ENCODE results near the gene RAPGEF4. TPM values are rescaled to one million over a fixed set of nuclear protein-coding genes. Genes with fewer than 3 reads are reported as not detected.

Gene RAPGEF4
- total RNA-seq, 1 donor from 2014 or later, result 9.3 TPM

- intact Hi-C loops (cut with DNase I), result no loop called here
- ATAC-seq (no peak), DNase-seq (ENCODE audit: low spot score) (no peak)
Measured at GRCh38 chr2:172845028-172845630, 109.5 kb downstream of the RAPGEF4 start.

- DNase-seq (ENCODE audit: low spot score), result no peak
- no peak for ATAC-seq
- intact Hi-C loops (cut with DNase I), result no loop called here
Measured at GRCh38 chr2:172846551-172846950, 110.9 kb downstream of the RAPGEF4 start.

- intact Hi-C loops (cut with DNase I), result no loop called here
- DNase-seq (ENCODE audit: low spot score) (no peak), ATAC-seq (no peak)
Measured at GRCh38 chr2:172847188-172847587, 111.5 kb downstream of the RAPGEF4 start.

GRCh38 chr2:172848519-172848918, 112.9 kb downstream of the RAPGEF4 start:
- ATAC-seq, result no peak
- intact Hi-C loops (cut with DNase I), result no loop called here
- DNase-seq (ENCODE audit: low spot score), result no peak

- DNase-seq (ENCODE audit: low spot score) (no peak), ATAC-seq (no peak)
- intact Hi-C loops (cut with DNase I), result no loop called here
Measured at GRCh38 chr2:172849519-172850217, 114.0 kb downstream of the RAPGEF4 start.

GRCh38 chr2:172855588-172855987, 119.9 kb downstream of the RAPGEF4 start:
- ATAC-seq (no peak), DNase-seq (ENCODE audit: low spot score) (no peak)
- intact Hi-C loops (cut with DNase I), result no loop called here

- DNase-seq (ENCODE audit: low spot score), result no peak
- no peak for ATAC-seq
- intact Hi-C loops (cut with DNase I), result no loop called here
Measured at GRCh38 chr2:172856606-172857005, 121.0 kb downstream of the RAPGEF4 start.

GRCh38 chr2:172858473-172858745, 122.8 kb downstream of the RAPGEF4 start:
- no peak for DNase-seq (ENCODE audit: low spot score)
- intact Hi-C loops (cut with DNase I), result no loop called here
- no peak for ATAC-seq

GRCh38 chr2:172859581-172860335, 124.1 kb downstream of the RAPGEF4 start:
- intact Hi-C loops (cut with DNase I), result no loop called here
- ATAC-seq (peak; percentile 53), DNase-seq (ENCODE audit: low spot score) (no peak)

GRCh38 chr2:172860336-172860707, 124.7 kb downstream of the RAPGEF4 start:
- DNase-seq (ENCODE audit: low spot score) (no peak), ATAC-seq (no peak)
- intact Hi-C loops (cut with DNase I), result no loop called here

GRCh38 chr2:172861098-172861497, 125.5 kb downstream of the RAPGEF4 start:
- intact Hi-C loops (cut with DNase I), result no loop called here
- DNase-seq (ENCODE audit: low spot score) (no peak), ATAC-seq (no peak)

GRCh38 chr2:172861656-172862476, 126.2 kb downstream of the RAPGEF4 start:
- intact Hi-C loops (cut with DNase I), result no loop called here
- no peak for DNase-seq (ENCODE audit: low spot score)
- no peak for ATAC-seq

GRCh38 chr2:172863341-172863740, 127.7 kb downstream of the RAPGEF4 start:
- no peak for ATAC-seq
- intact Hi-C loops (cut with DNase I), result no loop called here
- no peak for DNase-seq (ENCODE audit: low spot score)

- DNase-seq (ENCODE audit: low spot score) (peak; percentile 74), ATAC-seq (peak; percentile 73)
- intact Hi-C loops (cut with DNase I), result no loop called here
Measured at GRCh38 chr2:172864182-172864581, 128.5 kb downstream of the RAPGEF4 start.

- intact Hi-C loops (cut with DNase I), result no loop called here
- ATAC-seq (no peak), DNase-seq (ENCODE audit: low spot score) (no peak)
Measured at GRCh38 chr2:172865422-172865821, 129.8 kb downstream of the RAPGEF4 start.

GRCh38 chr2:172869861-172870260, 134.2 kb downstream of the RAPGEF4 start:
- intact Hi-C loops (cut with DNase I), result no loop called here
- no peak for DNase-seq (ENCODE audit: low spot score)
- no peak for ATAC-seq

- ATAC-seq, result no peak
- DNase-seq (ENCODE audit: low spot score), result no peak
- intact Hi-C loops (cut with DNase I), result no loop called here
Measured at GRCh38 chr2:172870396-172870795, 134.8 kb downstream of the RAPGEF4 start.

- ATAC-seq, result no peak
- intact Hi-C loops (cut with DNase I), result no loop called here
- no peak for DNase-seq (ENCODE audit: low spot score)
Measured at GRCh38 chr2:172877826-172878225, 142.2 kb downstream of the RAPGEF4 start.

GRCh38 chr2:172878260-172878659, 142.6 kb downstream of the RAPGEF4 start:
- intact Hi-C loops (cut with DNase I), result no loop called here
- ATAC-seq, result no peak
- DNase-seq (ENCODE audit: low spot score), result no peak

GRCh38 chr2:172884336-172884735, 148.7 kb downstream of the RAPGEF4 start:
- intact Hi-C loops (cut with DNase I), result no loop called here

More at GRCh38 chr2:172884336-172884735, 148.7 kb downstream of the RAPGEF4 start:
- DNase-seq (ENCODE audit: low spot score), result no peak
- ATAC-seq, result no peak

Measured in sciatic nerve (tissue), 2 donors.